ENCODE measurements around the gene FAM162B.

The FAM162B gene

GRCh38 chr6:116779573-116780164, 14.2 kb upstream of the FAM162B start:
- Histone ChIP-seq H3K4me1 (ENCODE audit: insufficient read depth, insufficient read length) (no peaks in the 10 kb centered on the region), H3K4me3 (ENCODE audit: insufficient read length, low read depth) (no peak overlapping the region), H3K9ac (ENCODE audit: insufficient read length, low read depth) (no peak overlapping the region), H3K27me3 (ENCODE audit: insufficient read depth, insufficient read length) (no peaks in the 10 kb centered on the region), H3K36me3 (ENCODE audit: insufficient read depth, insufficient read length, low read length) (no peaks in the 10 kb centered on the region), H3K9me3 (ENCODE audit: insufficient read depth, low read length) (no peaks in the 10 kb centered on the region)
- TF ChIP-seq YY1 (IDR thresholded peaks at IDR 0.05; ENCODE audit: insufficient read depth, insufficient read length) = no peak
- TF ChIP-seq SUZ12 (IDR thresholded peaks at IDR 0.05; ENCODE audit: extremely low read depth, insufficient read depth, insufficient read length) = no peak
- no peak for TF ChIP-seq ZNF274 (IDR thresholded peaks at IDR 0.05; ENCODE audit: low read depth, low read length)
- no peak for DNase-seq (ENCODE audit: low read depth, low spot score)

GRCh38 chr6:116773886-116774285, 8.4 kb upstream of the FAM162B start:
- no peaks in the 10 kb centered on the region for H3K9me3 ChIP-seq (ENCODE audit: insufficient read depth, low read length)
- TF ChIP-seq YY1 (IDR thresholded peaks at IDR 0.05; ENCODE audit: insufficient read depth, insufficient read length) = no peak
- TF ChIP-seq SUZ12 (IDR thresholded peaks at IDR 0.05; ENCODE audit: extremely low read depth, insufficient read depth, insufficient read length) = no peak
- no peak for TF ChIP-seq ZNF274 (IDR thresholded peaks at IDR 0.05; ENCODE audit: low read depth, low read length)
- no peaks in the 10 kb centered on the region for H3K27me3 ChIP-seq (ENCODE audit: insufficient read depth, insufficient read length)
- H3K9ac ChIP-seq (ENCODE audit: insufficient read length, low read depth) = no peak overlapping the region
- no peaks in the 10 kb centered on the region for H3K36me3 ChIP-seq (ENCODE audit: insufficient read depth, insufficient read length, low read length)
- no peaks in the 10 kb centered on the region for H3K4me1 ChIP-seq (ENCODE audit: insufficient read depth, insufficient read length)
- no peak overlapping the region for H3K4me3 ChIP-seq (ENCODE audit: insufficient read length, low read depth)
- no peak for DNase-seq (ENCODE audit: low read depth, low spot score)

GRCh38 chr6:116772450-116772849, 6.9 kb upstream of the FAM162B start:
- Histone ChIP-seq H3K4me1 (ENCODE audit: insufficient read depth, insufficient read length) (no peaks in the 10 kb centered on the region), H3K27me3 (ENCODE audit: insufficient read depth, insufficient read length) (no peaks in the 10 kb centered on the region), H3K9ac (ENCODE audit: insufficient read length, low read depth) (no peak overlapping the region), H3K4me3 (ENCODE audit: insufficient read length, low read depth) (no peak overlapping the region), H3K36me3 (ENCODE audit: insufficient read depth, insufficient read length, low read length) (no peaks in the 10 kb centered on the region), H3K9me3 (ENCODE audit: insufficient read depth, low read length) (no peaks in the 10 kb centered on the region)
- TF ChIP-seq ZNF274 (IDR thresholded peaks at IDR 0.05; ENCODE audit: low read depth, low read length) = no peak
- no peak for TF ChIP-seq YY1 (IDR thresholded peaks at IDR 0.05; ENCODE audit: insufficient read depth, insufficient read length)
- no peak for TF ChIP-seq SUZ12 (IDR thresholded peaks at IDR 0.05; ENCODE audit: extremely low read depth, insufficient read depth, insufficient read length)
- DNase-seq (ENCODE audit: low read depth, low spot score) = no peak

GRCh38 chr6:116767715-116768114, 2.2 kb upstream of the FAM162B start:
- TF ChIP-seq ZNF274 (IDR thresholded peaks at IDR 0.05; ENCODE audit: low read depth, low read length) = no peak
- TF ChIP-seq SUZ12 (IDR thresholded peaks at IDR 0.05; ENCODE audit: extremely low read depth, insufficient read depth, insufficient read length) = no peak
- TF ChIP-seq YY1 (IDR thresholded peaks at IDR 0.05; ENCODE audit: insufficient read depth, insufficient read length) = no peak
- Histone ChIP-seq H3K4me1 (ENCODE audit: insufficient read depth, insufficient read length) (no peaks in the 10 kb centered on the region), H3K4me3 (ENCODE audit: insufficient read length, low read depth) (no peak overlapping the region), H3K9me3 (ENCODE audit: insufficient read depth, low read length) (no peaks in the 10 kb centered on the region), H3K27me3 (ENCODE audit: insufficient read depth, insufficient read length) (peaks cover 10% of the 10 kb centered on the region), H3K36me3 (ENCODE audit: insufficient read depth, insufficient read length, low read length) (no peaks in the 10 kb centered on the region), H3K9ac (ENCODE audit: insufficient read length, low read depth) (no peak overlapping the region)
- no peak for DNase-seq (ENCODE audit: low read depth, low spot score)

- DNase-seq (ENCODE audit: low read depth, low spot score) = no peak
- Histone ChIP-seq H3K4me1 (ENCODE audit: insufficient read depth, insufficient read length) (no peaks in the 10 kb centered on the region), H3K9me3 (ENCODE audit: insufficient read depth, low read length) (no peaks in the 10 kb centered on the region), H3K9ac (ENCODE audit: insufficient read length, low read depth) (no peak overlapping the region), H3K4me3 (ENCODE audit: insufficient read length, low read depth) (no peak overlapping the region), H3K27me3 (ENCODE audit: insufficient read depth, insufficient read length) (peaks cover 10% of the 10 kb centered on the region), H3K36me3 (ENCODE audit: insufficient read depth, insufficient read length, low read length) (no peaks in the 10 kb centered on the region)
- no peak for TF ChIP-seq SUZ12 (IDR thresholded peaks at IDR 0.05; ENCODE audit: extremely low read depth, insufficient read depth, insufficient read length)
- TF ChIP-seq ZNF274 (IDR thresholded peaks at IDR 0.05; ENCODE audit: low read depth, low read length) = no peak
- no peak for TF ChIP-seq YY1 (IDR thresholded peaks at IDR 0.05; ENCODE audit: insufficient read depth, insufficient read length)
Observed at GRCh38 chr6:116766506-116767176, 1.1 kb upstream of the FAM162B start.

- Histone ChIP-seq H3K4me1 (ENCODE audit: insufficient read depth, insufficient read length) (no peaks in the 10 kb centered on the region), H3K9me3 (ENCODE audit: insufficient read depth, low read length) (no peaks in the 10 kb centered on the region), H3K4me3 (ENCODE audit: insufficient read length, low read depth) (peak overlapping the region; percentile 70)
Observed at GRCh38 chr6:116764629-116764960, 924 bp downstream of the FAM162B start.

GRCh38 chr6:116763906-116764628, 1.5 kb downstream of the FAM162B start:
- TF ChIP-seq SUZ12 (IDR thresholded peaks at IDR 0.05; ENCODE audit: extremely low read depth, insufficient read depth, insufficient read length) = no peak
- TF ChIP-seq ZNF274 (IDR thresholded peaks at IDR 0.05; ENCODE audit: low read depth, low read length) = no peak
- TF ChIP-seq YY1 (IDR thresholded peaks at IDR 0.05; ENCODE audit: insufficient read depth, insufficient read length) = no peak
- peaks cover 10% of the 10 kb centered on the region for H3K27me3 ChIP-seq (ENCODE audit: insufficient read depth, insufficient read length)
- DNase-seq (ENCODE audit: low read depth, low spot score) = no peak
- H3K36me3 ChIP-seq (ENCODE audit: insufficient read depth, insufficient read length, low read length) = no peaks in the 10 kb centered on the region
- H3K9me3 ChIP-seq (ENCODE audit: insufficient read depth, low read length) = no peaks in the 10 kb centered on the region
- H3K9ac ChIP-seq (ENCODE audit: insufficient read length, low read depth) = peak overlapping the region; percentile 86
- peak overlapping the region; percentile 70 for H3K4me3 ChIP-seq (ENCODE audit: insufficient read length, low read depth)
- H3K4me1 ChIP-seq (ENCODE audit: insufficient read depth, insufficient read length) = no peaks in the 10 kb centered on the region

More at GRCh38 chr6:116764629-116764960, 924 bp downstream of the FAM162B start:
- H3K27me3 ChIP-seq (ENCODE audit: insufficient read depth, insufficient read length) = peaks cover 10% of the 10 kb centered on the region
- TF ChIP-seq SUZ12 (IDR thresholded peaks at IDR 0.05; ENCODE audit: extremely low read depth, insufficient read depth, insufficient read length) (no peak), YY1 (IDR thresholded peaks at IDR 0.05; ENCODE audit: insufficient read depth, insufficient read length) (no peak), ZNF274 (IDR thresholded peaks at IDR 0.05; ENCODE audit: low read depth, low read length) (no peak)
- H3K9ac ChIP-seq (ENCODE audit: insufficient read length, low read depth) = peak overlapping the region; percentile 86
- H3K36me3 ChIP-seq (ENCODE audit: insufficient read depth, insufficient read length, low read length) = no peaks in the 10 kb centered on the region
- no peak for DNase-seq (ENCODE audit: low read depth, low spot score)

Data from NT2/D1 (cell line).